Colonic mucosa (tissue), 4 donors: ENCODE results near the gene ERICH6B. TPM values are rescaled to one million over a fixed set of nuclear protein-coding genes. Genes with fewer than 3 reads are reported as not detected.

Experiments
- DNase-seq: peaks from one replicate; pipeline ENCODE4 v3.0.0-alpha.2; 2020
- H3K27ac ChIP-seq: fragments of 200-600 bp; one replicate; pipeline ENCODE4 v1.8.0; 2021
- H3K27me3 ChIP-seq: fragments of 200-600 bp; one replicate; pipeline ENCODE4 v1.8.0; 2021
- H3K36me3 ChIP-seq: fragments of 200-600 bp; one replicate; pipeline ENCODE4 v1.8.0; 2021
- H3K4me1 ChIP-seq: fragments of 200-600 bp; one replicate; pipeline ENCODE4 v1.8.0; 2021; ENCODE audit warnings: mild to moderate bottlenecking
- H3K4me3 ChIP-seq: fragments of 200-600 bp; one replicate; pipeline ENCODE4 v1.8.0; 2021
- H3K9ac ChIP-seq, 2 donors: one replicate each; pipeline ENCODE4 v1.7.0; 2013; ENCODE audit warnings: control low read depth in 2 of 2, low read depth in 2 of 2, low read length in 2 of 2
- H3K9me3 ChIP-seq: fragments of 200-600 bp; one replicate; pipeline ENCODE4 v1.8.0; 2021
- intact Hi-C: fragments of 100-400 bp; cut with DNase I; formaldehyde crosslinking; loops from one replicate; pipeline ENCODE4 v1.14.1; 2022
- total RNA-seq, 2 donors: library from RNA; stranded (reverse); fragmentation: NEBNext Ultra II Directional in 1 of 2; extraction: Animal tissue kit (Norgen Biotek cat#: 25700) in 1 of 2; gene quantifications; one replicate each; pipeline ENCODE4 v1.2.1, GENCODE V29; 2021
- TF ChIP-seq, protein P1 (sequence below): fragments of 200-600 bp; IDR thresholded peaks from one replicate; pipeline ENCODE4 v1.8.0; 2022; ENCODE audit warnings: antibody characterized with exemption, mild to moderate bottlenecking
- donor health status: healthy.
- donor health status: DM: no; HTN: no; CAD: no.
- donor health status: DM: no; HTN: no; CAD: no.

The ERICH6B gene
- total RNA-seq, 2 donors from 2014 or later: not detected

DNA sequence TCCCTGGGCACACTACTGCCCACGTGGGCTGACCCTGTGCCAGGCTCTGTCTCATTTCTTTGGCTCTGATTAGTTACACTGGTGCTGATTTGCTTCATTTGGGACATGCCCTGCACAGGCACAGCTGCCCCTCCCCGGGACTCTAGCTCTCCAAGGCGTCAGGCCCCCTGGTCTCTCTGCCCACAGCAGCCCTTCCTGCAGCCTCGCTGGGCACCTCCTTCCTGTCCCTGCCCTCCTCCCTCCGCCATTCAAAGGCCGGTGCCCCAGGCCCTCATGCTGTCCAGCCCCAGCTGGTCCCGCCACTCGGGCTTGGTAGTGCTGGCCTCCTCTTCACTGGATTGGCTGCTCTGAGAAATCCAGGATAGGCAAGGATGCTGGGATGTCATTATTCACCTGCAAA, 73.1 kb downstream of the ERICH6B start:
- TF ChIP-seq, protein P1, sequence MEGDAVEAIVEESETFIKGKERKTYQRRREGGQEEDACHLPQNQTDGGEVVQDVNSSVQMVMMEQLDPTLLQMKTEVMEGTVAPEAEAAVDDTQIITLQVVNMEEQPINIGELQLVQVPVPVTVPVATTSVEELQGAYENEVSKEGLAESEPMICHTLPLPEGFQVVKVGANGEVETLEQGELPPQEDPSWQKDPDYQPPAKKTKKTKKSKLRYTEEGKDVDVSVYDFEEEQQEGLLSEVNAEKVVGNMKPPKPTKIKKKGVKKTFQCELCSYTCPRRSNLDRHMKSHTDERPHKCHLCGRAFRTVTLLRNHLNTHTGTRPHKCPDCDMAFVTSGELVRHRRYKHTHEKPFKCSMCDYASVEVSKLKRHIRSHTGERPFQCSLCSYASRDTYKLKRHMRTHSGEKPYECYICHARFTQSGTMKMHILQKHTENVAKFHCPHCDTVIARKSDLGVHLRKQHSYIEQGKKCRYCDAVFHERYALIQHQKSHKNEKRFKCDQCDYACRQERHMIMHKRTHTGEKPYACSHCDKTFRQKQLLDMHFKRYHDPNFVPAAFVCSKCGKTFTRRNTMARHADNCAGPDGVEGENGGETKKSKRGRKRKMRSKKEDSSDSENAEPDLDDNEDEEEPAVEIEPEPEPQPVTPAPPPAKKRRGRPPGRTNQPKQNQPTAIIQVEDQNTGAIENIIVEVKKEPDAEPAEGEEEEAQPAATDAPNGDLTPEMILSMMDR: no peak

DNA sequence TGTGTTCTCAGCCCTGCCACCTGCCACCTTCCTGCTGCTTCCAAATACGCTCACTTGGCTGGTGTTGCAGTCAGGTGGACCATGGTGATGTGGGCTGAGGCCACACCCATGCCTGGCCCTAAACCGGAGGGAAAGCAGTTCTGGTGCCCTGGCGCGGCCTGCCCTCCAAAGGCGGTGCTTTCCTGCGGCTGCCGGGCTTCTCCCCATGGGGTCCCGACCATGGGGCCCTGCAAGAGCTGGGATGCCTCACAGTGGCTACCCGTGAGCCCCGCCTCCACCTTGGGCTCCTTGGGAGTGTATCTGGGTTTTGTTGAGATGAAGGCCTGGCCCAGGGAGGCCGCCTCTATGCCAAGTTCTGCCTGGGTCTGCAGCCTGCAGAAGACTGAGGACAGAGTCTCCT, 73.7 kb downstream of the ERICH6B start:
- Histone ChIP-seq H3K9ac (no peak overlapping the region), H3K9me3 (no peaks in the 10 kb centered on the region), H3K4me1 (no peaks in the 10 kb centered on the region), H3K4me3 (no peak overlapping the region), H3K27me3 (no peaks in the 10 kb centered on the region), H3K36me3 (no peaks in the 10 kb centered on the region), H3K27ac (no peak overlapping the region)
- TF ChIP-seq, protein P1: no peak
- intact Hi-C loops: no loop called here
- DNase-seq: no peak

More for the DNA sequence above, 73.1 kb downstream of the ERICH6B start:
- DNase-seq: no peak
- Histone ChIP-seq H3K27ac (no peak overlapping the region), H3K9ac (no peak overlapping the region), H3K9me3 (no peaks in the 10 kb centered on the region), H3K36me3 (no peaks in the 10 kb centered on the region), H3K4me3 (no peak overlapping the region), H3K4me1 (no peaks in the 10 kb centered on the region), H3K27me3 (no peaks in the 10 kb centered on the region)
- intact Hi-C loops: no loop called here

DNA sequence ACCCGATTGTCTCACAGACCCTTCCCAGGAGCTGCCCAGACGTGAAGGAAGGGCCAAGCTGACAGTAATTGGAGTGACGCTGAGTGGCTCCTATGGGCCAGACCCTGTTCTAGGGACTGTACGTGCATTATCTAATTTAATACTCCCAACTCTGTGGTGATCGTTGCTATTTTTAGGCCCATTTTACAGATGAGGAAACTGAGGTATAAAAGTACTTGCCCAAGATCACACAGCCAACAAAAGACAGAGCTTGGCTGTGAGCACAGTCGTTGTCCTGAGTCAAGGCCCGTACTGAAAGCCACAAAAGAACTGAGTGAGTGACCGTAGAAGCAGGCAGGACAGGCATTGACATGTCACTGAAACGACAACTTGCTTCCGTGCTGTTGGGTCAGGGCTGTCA, 74.7 kb downstream of the ERICH6B start:
- TF ChIP-seq, protein P1: no peak

DNA sequence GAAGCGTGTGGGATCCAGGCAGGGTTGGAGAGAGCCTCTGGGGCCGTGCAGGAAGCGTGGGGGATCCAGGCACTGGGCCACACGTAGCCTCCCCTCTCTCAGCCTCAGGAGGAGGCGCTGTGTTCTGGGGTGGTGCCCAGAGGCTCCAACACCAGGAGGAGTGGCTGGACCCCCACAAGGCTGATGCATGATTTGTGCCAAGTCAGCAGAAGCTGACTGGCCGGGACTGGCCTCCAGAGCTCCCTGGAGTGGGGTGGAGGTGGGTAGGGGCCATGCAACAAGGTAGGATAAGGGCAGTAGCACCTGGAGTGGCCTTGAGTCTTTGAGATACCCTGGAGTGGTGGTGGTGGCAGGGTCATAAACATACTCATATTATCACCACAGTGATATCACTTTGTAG, 75.3 kb downstream of the ERICH6B start:
- Histone ChIP-seq H3K9ac (no peak overlapping the region), H3K27ac (no peak overlapping the region), H3K27me3 (no peaks in the 10 kb centered on the region), H3K36me3 (no peaks in the 10 kb centered on the region), H3K9me3 (no peaks in the 10 kb centered on the region), H3K4me3 (no peak overlapping the region), H3K4me1 (no peaks in the 10 kb centered on the region)
- intact Hi-C loops: no loop called here
- TF ChIP-seq, protein P1: no peak
- DNase-seq: no peak

More for the DNA sequence above, 74.7 kb downstream of the ERICH6B start:
- Histone ChIP-seq H3K27me3 (no peaks in the 10 kb centered on the region), H3K4me1 (no peaks in the 10 kb centered on the region), H3K4me3 (no peak overlapping the region), H3K9ac (no peak overlapping the region), H3K9me3 (no peaks in the 10 kb centered on the region), H3K27ac (no peak overlapping the region), H3K36me3 (no peaks in the 10 kb centered on the region)
- no peak for DNase-seq
- intact Hi-C loops: no loop called here

DNA sequence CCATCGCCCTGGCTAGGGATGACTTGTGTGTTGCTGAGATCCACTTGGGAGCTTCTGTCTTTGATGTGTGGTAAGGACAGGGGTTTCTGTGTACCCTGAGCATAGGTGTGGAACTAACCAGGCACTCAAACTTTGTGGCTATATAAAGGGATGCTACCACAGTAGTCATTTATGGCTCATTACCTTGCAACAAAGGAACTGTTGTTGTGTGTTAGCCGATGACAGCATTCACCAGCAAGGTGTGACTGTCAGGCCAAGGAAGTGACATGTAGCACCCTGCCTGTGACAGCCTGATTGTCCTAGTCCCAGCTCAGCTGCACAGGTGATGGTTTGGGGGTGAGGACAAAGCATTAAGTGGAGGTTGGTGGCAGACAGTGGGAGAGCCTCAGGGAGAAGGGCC, 77.2 kb downstream of the ERICH6B start:
- DNase-seq: no peak
- H3K27ac ChIP-seq: no peak overlapping the region
- peaks cover 6% of the 10 kb centered on the region for H3K36me3 ChIP-seq
- H3K4me1 ChIP-seq: no peaks in the 10 kb centered on the region
- no peaks in the 10 kb centered on the region for H3K27me3 ChIP-seq
- intact Hi-C loops: no loop called here
- TF ChIP-seq, protein P1: no peak
- H3K4me3 ChIP-seq: no peak overlapping the region
- no peaks in the 10 kb centered on the region for H3K9me3 ChIP-seq
- no peak overlapping the region for H3K9ac ChIP-seq

DNA sequence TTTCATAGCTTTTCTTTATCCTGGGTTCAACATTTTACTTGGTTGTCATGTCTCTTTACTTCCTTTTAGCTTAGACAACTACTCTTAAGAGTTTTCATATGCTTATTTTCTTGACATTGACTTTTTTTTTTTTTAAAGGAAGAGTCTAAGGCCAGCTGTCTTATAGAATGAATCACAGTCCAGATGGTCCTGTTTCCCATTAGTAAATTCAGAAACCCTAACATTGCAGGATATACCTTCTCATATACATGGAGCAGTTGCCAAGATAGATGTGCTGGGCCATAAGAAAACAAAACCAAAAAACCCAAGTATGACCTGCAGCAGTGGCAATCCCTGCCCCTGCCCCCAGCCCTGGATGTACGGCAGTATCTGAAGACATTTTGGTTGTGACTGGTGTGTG, 78.0 kb downstream of the ERICH6B start:
- no peaks in the 10 kb centered on the region for H3K9me3 ChIP-seq
- TF ChIP-seq, protein P1: no peak
- no peak overlapping the region for H3K27ac ChIP-seq
- DNase-seq: no peak
- no peak overlapping the region for H3K4me3 ChIP-seq
- peaks cover 6% of the 10 kb centered on the region for H3K36me3 ChIP-seq
- intact Hi-C loops: no loop called here
- no peaks in the 10 kb centered on the region for H3K27me3 ChIP-seq
- no peak overlapping the region for H3K9ac ChIP-seq
- H3K4me1 ChIP-seq: no peaks in the 10 kb centered on the region
